Measurements from ENCODE around the gene NAGLU.

DNA sequence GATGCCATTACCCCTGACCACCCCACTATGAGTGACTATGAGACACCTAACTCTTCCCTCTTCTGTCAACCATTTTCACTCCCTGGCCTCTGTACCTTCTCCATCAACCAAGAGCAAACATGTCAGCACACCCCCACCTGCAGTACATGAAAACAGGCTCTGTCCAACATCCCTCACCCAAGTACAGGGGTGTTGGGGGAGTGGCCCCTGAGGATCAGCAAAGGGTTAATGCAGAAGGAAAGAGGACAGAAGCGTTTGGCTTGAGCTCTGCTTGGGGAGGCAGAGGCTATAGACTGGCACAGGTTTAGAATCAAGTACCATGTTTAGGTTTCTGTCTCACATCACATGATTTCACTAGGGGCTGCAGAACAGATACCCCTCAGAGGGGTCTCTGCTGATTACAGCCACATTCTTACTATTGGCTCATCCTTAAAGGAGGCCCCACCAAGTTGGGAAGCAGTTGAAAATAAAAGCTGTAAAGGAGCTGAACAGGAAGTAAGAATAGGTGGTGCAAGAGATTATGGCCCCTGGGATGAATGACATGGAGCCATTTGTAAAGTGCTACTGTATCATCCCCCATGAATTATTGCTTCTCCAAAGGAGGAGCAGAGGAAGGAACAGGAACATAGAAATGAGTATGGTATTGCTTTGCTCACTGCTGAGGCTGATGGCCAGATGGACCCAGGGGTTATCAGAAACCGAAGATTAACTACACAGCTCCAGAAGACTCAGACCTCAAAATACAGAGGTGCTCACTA lies 43.9 kb downstream of the NAGLU start:
- no peak for TF ChIP-seq EP300 (IDR thresholded peaks at IDR 0.05)
- TF ChIP-seq, protein P1, sequence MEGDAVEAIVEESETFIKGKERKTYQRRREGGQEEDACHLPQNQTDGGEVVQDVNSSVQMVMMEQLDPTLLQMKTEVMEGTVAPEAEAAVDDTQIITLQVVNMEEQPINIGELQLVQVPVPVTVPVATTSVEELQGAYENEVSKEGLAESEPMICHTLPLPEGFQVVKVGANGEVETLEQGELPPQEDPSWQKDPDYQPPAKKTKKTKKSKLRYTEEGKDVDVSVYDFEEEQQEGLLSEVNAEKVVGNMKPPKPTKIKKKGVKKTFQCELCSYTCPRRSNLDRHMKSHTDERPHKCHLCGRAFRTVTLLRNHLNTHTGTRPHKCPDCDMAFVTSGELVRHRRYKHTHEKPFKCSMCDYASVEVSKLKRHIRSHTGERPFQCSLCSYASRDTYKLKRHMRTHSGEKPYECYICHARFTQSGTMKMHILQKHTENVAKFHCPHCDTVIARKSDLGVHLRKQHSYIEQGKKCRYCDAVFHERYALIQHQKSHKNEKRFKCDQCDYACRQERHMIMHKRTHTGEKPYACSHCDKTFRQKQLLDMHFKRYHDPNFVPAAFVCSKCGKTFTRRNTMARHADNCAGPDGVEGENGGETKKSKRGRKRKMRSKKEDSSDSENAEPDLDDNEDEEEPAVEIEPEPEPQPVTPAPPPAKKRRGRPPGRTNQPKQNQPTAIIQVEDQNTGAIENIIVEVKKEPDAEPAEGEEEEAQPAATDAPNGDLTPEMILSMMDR (IDR thresholded peaks at IDR 0.05): no peak
